ENCODE measurements around the gene ZFP36L2. TPM values are rescaled to one million over a fixed set of nuclear protein-coding genes. Genes with fewer than 3 reads are reported as not detected.

The ZFP36L2 gene
- total and polyA plus RNA-seq, 9 of the 15 experiments (the other 6 are each of a cell fraction or from before 2014, with no cell fraction given): 4.1 to 60.6 (median 20.3) TPM

DNA sequence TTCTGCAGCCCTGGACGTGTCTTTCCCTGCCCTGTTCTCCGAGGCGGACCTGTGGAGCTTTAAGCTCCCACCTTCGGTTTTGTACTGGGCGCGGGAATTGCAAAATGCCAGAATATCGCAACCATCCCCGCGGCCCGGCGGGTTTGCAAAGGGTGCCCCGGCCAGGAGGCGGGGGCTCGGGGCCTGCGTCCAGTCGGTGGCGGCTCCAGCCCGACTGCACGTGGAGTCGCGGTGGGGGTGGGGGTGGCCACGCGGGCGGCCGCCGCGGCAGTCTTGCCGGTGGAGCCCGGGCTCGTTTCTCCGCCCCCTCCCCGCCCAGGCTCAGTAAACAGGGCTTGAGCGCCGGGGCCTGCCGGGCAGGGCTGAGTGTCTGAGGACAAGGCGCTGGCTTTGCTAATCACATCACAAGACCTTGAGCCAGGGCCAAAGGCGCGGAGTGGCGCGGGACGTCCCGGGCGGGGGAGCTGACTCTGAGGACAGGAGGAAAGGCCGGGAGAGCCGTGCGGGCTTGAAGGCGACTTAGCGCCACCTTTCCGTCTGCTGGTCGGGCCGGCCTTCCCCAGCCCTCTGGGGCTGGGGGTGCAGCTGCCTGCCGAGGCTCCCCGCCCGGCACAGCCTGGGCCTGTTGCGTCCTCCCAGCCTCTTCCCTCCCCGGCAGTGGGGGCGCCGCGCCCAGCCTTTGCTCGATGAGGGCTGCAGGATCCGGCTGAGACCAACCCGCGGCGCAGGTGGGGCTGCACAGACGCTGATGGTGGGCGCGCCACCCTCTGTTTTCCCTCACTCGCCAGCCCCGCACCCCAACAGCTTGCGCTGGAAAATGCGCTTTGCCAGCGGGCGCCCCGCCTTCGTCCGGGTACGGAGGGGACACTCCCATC is 786 bp upstream of the ZFP36L2 start (continued):
- no peak for TF ChIP-seq ZBTB5 (IDR thresholded peaks at IDR 0.05)
- TF ChIP-seq, protein P1, sequence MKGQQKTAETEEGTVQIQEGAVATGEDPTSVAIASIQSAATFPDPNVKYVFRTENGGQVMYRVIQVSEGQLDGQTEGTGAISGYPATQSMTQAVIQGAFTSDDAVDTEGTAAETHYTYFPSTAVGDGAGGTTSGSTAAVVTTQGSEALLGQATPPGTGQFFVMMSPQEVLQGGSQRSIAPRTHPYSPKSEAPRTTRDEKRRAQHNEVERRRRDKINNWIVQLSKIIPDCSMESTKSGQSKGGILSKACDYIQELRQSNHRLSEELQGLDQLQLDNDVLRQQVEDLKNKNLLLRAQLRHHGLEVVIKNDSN (CRISPR knock-in tag; IDR thresholded peaks at IDR 0.05): no peak
- 0 out of 2 replicates have a peak, but pooled peaks have one; percentile 16 for TF ChIP-seq CBX5 (IDR thresholded peaks at IDR 0.05; ENCODE audit: borderline replicate concordance, low read depth)
- no peak; a peak in 1 of 4 replicates for TF ChIP-seq TRIM24 (IDR thresholded peaks at IDR 0.05)
- TF ChIP-seq FIP1L1 (IDR thresholded peaks at IDR 0.05; ENCODE audit: low read depth, low read length, poor library complexity, severe bottlenecking): no peak
- no peak for TF ChIP-seq TAF15 (IDR thresholded peaks at IDR 0.05; ENCODE audit: low read depth, low read length)
- TF ChIP-seq ZNF707 (CRISPR knock-in tag; conservative IDR thresholded peaks at IDR 0.05): no peak
- no peak for TF ChIP-seq ZNF507 (tag; conservative IDR thresholded peaks at IDR 0.05)
- TF ChIP-seq, protein P2, sequence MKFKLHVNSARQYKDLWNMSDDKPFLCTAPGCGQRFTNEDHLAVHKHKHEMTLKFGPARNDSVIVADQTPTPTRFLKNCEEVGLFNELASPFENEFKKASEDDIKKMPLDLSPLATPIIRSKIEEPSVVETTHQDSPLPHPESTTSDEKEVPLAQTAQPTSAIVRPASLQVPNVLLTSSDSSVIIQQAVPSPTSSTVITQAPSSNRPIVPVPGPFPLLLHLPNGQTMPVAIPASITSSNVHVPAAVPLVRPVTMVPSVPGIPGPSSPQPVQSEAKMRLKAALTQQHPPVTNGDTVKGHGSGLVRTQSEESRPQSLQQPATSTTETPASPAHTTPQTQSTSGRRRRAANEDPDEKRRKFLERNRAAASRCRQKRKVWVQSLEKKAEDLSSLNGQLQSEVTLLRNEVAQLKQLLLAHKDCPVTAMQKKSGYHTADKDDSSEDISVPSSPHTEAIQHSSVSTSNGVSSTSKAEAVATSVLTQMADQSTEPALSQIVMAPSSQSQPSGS (CRISPR knock-in tag; IDR thresholded peaks at IDR 0.05): no peak
- TF ChIP-seq ZNF318 (IDR thresholded peaks at IDR 0.05; ENCODE audit: borderline replicate concordance in 1 of 2, low read depth in 1 of 2): no peak
- TF ChIP-seq DEAF1 (CRISPR knock-in tag; IDR thresholded peaks at IDR 0.05): no peak

Measured in K562 (cell line).